GM12801 (cell line): ENCODE data around the gene GPRIN1.

Experiments
- TF ChIP-seq, protein P1 (sequence below): IDR thresholded peaks from one replicate; pipeline ENCODE4 v1.5.1; 2011; ENCODE audit warnings: control low read depth; ENCODE audit not compliant: insufficient read length; ENCODE audit errors: extremely low read depth

Gene GPRIN1

DNA sequence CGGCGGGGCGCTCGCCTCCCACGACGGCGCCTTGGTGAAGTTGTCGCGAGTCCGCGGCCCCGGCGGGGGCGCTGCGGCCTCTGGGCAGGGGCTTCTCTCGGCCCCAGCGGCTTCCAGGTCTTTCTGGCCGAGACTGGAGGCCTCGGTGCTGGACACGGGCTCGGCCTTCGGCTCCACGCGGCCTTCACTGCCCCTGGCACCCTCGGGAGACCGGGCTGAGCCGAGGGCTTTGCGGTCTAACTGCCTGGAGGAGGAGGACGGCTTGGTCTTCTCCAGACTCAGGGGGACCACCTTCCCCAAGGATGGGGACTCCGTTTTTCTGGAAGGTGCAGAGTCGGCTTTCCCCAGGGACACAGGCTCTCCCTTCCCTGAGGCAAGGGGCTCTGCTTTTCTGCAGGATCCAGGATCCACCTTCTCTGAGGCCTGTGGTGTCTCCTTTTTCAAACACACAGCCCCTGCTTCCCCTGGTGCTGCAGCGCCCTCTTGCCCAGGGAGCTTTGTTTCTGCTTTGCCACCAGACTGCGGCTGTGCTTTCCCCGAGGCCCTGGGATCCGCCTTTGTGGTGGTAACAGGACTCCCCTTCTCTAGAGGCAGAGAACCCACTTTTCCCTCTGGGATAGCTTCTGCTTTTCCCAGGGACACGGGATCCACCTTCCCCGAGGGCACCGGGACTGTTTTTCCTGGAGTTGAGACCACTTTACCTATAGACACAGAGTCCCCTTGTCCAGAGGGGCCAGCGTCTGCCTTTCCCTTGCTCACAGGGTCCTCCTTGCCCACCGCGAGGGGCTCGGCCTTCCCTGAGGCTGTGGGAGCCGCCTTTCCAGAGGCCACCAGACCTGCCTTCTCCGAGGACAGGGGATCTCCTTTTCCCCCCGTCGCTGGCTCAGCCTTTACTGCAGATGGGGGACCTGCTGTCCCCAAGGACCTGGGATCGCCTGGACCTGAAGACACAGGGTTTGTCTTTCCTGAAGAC lies 12.3 kb downstream of the GPRIN1 start:
- TF ChIP-seq, protein P1, sequence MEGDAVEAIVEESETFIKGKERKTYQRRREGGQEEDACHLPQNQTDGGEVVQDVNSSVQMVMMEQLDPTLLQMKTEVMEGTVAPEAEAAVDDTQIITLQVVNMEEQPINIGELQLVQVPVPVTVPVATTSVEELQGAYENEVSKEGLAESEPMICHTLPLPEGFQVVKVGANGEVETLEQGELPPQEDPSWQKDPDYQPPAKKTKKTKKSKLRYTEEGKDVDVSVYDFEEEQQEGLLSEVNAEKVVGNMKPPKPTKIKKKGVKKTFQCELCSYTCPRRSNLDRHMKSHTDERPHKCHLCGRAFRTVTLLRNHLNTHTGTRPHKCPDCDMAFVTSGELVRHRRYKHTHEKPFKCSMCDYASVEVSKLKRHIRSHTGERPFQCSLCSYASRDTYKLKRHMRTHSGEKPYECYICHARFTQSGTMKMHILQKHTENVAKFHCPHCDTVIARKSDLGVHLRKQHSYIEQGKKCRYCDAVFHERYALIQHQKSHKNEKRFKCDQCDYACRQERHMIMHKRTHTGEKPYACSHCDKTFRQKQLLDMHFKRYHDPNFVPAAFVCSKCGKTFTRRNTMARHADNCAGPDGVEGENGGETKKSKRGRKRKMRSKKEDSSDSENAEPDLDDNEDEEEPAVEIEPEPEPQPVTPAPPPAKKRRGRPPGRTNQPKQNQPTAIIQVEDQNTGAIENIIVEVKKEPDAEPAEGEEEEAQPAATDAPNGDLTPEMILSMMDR = no peak

DNA sequence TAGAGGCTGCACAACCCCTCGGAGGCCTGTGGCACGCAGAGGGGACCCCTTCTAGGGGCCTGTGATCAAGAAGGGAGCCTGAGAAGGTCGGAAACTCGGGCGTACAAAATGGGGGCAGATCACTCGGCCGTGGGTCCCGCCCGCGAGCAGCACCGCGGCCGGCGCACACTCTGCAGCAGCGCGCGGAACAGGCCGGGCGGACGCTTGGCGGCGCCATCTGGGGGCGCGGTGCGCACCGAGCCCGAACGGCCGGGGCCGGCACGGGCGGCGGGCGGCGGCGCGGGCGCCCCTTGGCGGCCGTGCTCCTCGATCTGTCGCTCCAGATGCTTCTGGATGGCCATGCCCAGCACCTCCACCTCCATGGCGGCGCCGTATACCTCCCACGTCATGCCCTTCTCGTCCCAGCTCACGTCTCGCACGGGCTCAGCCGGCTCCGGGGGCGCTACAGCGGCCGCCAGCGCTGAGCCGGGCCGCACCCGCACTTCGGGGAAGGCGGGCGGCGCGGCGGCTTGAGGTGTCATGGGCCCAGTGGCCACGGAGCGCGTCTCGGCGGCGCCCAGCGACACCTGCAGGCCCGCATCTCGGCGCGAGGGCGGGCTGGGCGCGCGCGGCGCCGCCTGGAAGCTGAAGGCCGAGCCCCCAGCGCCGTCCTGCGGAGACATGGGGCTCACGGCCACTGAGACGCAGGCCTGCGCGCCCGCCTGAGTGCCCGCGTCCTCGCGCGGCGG lies 13.1 kb downstream of the GPRIN1 start:
- TF ChIP-seq, protein P1 = no peak

DNA sequence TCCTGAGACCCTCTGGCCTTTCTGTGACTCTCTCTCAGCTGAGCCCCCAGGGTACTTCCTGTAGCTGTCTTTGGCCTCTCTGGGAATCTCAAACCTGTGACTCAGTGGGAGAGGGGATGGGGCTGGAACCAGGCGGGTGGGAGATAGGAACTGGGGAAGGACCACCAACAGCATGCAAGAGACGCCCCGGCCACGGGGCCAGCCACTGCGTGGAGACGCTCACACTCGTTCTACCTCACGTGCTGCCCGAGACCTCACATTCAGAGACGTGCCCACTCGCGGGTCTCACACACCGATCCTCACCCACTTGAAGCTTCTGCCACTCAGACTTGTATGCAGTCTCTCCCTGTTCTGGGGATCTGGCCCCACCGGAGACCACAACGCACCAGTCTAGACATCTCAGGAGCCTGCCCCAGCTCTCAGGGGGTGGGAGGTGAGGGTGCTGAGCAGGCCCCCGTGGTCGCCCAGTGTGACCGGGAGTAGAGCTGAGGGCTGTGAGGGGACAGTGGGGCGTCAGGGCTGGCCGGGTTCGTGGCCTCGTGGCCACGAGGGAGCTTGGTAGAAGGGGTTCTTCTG lies 13.8 kb downstream of the GPRIN1 start:
- TF ChIP-seq, protein P1 = no peak

DNA sequence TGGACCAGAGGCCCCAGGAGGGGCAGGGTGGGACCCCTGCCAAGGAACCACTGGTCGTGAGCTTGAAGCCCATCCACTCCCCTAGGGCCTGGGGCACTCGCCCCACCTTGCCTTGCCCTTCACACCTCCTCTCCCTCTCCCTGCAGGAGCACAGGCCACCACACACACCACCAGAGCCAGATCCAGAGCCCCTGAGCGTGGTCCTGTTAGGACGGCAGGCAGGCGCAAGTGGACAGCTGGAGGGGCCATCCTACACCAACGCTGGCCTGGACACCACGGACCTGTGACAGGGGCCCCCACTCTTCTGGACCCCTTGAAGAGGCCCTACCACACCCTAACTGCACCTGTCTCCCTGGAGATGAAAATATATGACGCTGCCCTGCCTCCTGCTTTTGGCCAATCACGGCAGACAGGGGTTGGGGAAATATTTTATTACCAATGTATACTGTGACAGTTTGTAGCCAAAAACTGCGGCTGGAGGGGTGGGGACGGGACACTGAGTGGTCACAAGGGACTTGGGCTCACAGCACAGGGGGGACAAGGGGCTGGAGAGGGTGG lies 14.5 kb downstream of the GPRIN1 start:
- TF ChIP-seq, protein P1 = no peak

DNA sequence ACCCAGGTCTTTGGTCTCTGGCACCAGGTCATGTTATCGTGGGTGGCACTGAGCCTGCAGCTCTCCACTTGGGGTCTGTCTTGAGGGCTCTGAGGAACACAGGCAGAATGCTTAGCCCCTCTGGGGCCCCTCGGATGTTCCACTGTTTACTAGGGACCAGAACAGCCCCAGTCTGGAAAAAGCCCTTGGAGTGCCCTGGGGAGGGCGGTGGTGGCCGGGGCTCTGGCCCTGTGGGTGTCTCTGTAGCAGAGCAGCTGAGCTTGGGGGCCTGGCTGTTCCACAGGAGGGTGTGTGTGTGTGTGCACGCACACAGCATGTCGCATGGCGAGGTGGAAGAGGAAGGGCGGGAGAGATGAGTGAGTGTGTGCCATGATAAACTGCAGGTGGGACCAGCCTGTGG lies 15.4 kb downstream of the GPRIN1 start:
- TF ChIP-seq, protein P1 = no peak

DNA sequence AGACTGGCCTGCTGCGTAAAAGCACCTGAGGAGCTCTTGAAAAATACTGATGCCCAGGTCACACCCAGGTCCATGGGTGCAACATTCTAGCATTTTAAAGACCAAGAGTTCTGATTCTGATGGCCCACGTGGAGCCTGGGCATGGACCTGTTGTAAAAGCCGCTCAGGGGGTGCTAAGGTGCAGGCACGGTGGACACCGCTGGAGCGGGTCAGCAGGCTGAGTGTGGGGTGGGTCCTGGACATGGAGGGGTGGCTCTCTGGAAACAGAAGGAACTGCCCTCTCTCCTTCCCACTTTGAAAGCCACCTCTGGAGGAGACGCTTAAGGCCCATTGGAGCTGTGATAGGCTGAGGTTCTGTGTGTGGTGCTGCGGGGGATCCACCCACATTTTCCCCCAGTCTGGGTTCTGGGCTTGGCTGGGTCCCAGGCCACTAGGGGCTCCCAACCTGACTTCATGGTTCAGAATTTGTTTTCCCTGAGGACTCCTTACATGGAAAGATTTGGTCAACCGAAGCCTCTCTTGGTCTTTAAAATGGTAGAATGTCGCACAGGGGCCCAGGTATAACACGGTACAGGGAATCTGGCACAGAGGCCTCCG lies 16.6 kb downstream of the GPRIN1 start:
- TF ChIP-seq, protein P1 = no peak
